ENCODE measurements around the gene TMEM167A.

The TMEM167A gene

GRCh38 chr5:83050723-83051340 is 26.4 kb downstream of the TMEM167A start:
- Histone ChIP-seq H3K4me3 (ENCODE audit: low read length) (no peak overlapping the region), H3K4me1 (ENCODE audit: control insufficient read depth, low read depth, low read length) (no peaks in the 10 kb centered on the region), H3K27ac (ENCODE audit: low read length) (no peak overlapping the region), H3K36me3 (ENCODE audit: control insufficient read depth, low read depth, low read length) (peaks cover 12% of the 10 kb centered on the region), H3K9ac (ENCODE audit: low read length) (no peak overlapping the region), H3K9me3 (ENCODE audit: control insufficient read depth, low read depth, low read length) (no peaks in the 10 kb centered on the region), H3K27me3 (ENCODE audit: control insufficient read depth, insufficient read depth, low read length) (no peaks in the 10 kb centered on the region)

GRCh38 chr5:83049370-83049885 is 27.8 kb downstream of the TMEM167A start:
- Histone ChIP-seq H3K4me1 (ENCODE audit: control insufficient read depth, low read depth, low read length) (no peaks in the 10 kb centered on the region), H3K27ac (ENCODE audit: low read length) (no peak overlapping the region), H3K27me3 (ENCODE audit: control insufficient read depth, insufficient read depth, low read length) (no peaks in the 10 kb centered on the region), H3K9me3 (ENCODE audit: control insufficient read depth, low read depth, low read length) (no peaks in the 10 kb centered on the region), H3K9ac (ENCODE audit: low read length) (no peak overlapping the region), H3K4me3 (ENCODE audit: low read length) (no peak overlapping the region), H3K36me3 (ENCODE audit: control insufficient read depth, low read depth, low read length) (peaks cover 10% of the 10 kb centered on the region)

GRCh38 chr5:83048811-83049210 is 28.4 kb downstream of the TMEM167A start:
- Histone ChIP-seq H3K9me3 (ENCODE audit: control insufficient read depth, low read depth, low read length) (no peaks in the 10 kb centered on the region), H3K4me3 (ENCODE audit: low read length) (no peak overlapping the region), H3K4me1 (ENCODE audit: control insufficient read depth, low read depth, low read length) (no peaks in the 10 kb centered on the region), H3K27me3 (ENCODE audit: control insufficient read depth, insufficient read depth, low read length) (no peaks in the 10 kb centered on the region), H3K27ac (ENCODE audit: low read length) (no peak overlapping the region), H3K36me3 (ENCODE audit: control insufficient read depth, low read depth, low read length) (peaks cover 10% of the 10 kb centered on the region), H3K9ac (ENCODE audit: low read length) (no peak overlapping the region)

- Histone ChIP-seq H3K36me3 (ENCODE audit: control insufficient read depth, low read depth, low read length) (peaks cover 6% of the 10 kb centered on the region), H3K4me3 (ENCODE audit: low read length) (no peak overlapping the region)
Measured at GRCh38 chr5:83048277-83048676, 28.9 kb downstream of the TMEM167A start.

GRCh38 chr5:83044926-83045325 is 32.3 kb downstream of the TMEM167A start:
- H3K27me3 ChIP-seq (ENCODE audit: control insufficient read depth, insufficient read depth, low read length) = no peaks in the 10 kb centered on the region
- H3K9ac ChIP-seq (ENCODE audit: low read length) = no peak overlapping the region
- no peak overlapping the region for H3K4me3 ChIP-seq (ENCODE audit: low read length)
- H3K27ac ChIP-seq (ENCODE audit: low read length) = no peak overlapping the region
- no peaks in the 10 kb centered on the region for H3K4me1 ChIP-seq (ENCODE audit: control insufficient read depth, low read depth, low read length)
- H3K36me3 ChIP-seq (ENCODE audit: control insufficient read depth, low read depth, low read length) = no peaks in the 10 kb centered on the region
- H3K9me3 ChIP-seq (ENCODE audit: control insufficient read depth, low read depth, low read length) = no peaks in the 10 kb centered on the region

More at GRCh38 chr5:83048277-83048676, 28.9 kb downstream of the TMEM167A start:
- no peak overlapping the region for H3K27ac ChIP-seq (ENCODE audit: low read length)
- no peaks in the 10 kb centered on the region for H3K27me3 ChIP-seq (ENCODE audit: control insufficient read depth, insufficient read depth, low read length)
- no peaks in the 10 kb centered on the region for H3K9me3 ChIP-seq (ENCODE audit: control insufficient read depth, low read depth, low read length)
- H3K4me1 ChIP-seq (ENCODE audit: control insufficient read depth, low read depth, low read length) = no peaks in the 10 kb centered on the region
- no peak overlapping the region for H3K9ac ChIP-seq (ENCODE audit: low read length)

- Histone ChIP-seq H3K4me3 (ENCODE audit: low read length) (no peak overlapping the region), H3K36me3 (ENCODE audit: control insufficient read depth, low read depth, low read length) (no peaks in the 10 kb centered on the region), H3K4me1 (ENCODE audit: control insufficient read depth, low read depth, low read length) (peaks cover under 1% of the 10 kb centered on the region), H3K27ac (ENCODE audit: low read length) (no peak overlapping the region), H3K27me3 (ENCODE audit: control insufficient read depth, insufficient read depth, low read length) (no peaks in the 10 kb centered on the region), H3K9me3 (ENCODE audit: control insufficient read depth, low read depth, low read length) (no peaks in the 10 kb centered on the region), H3K9ac (ENCODE audit: low read length) (no peak overlapping the region)
Measured at GRCh38 chr5:83042507-83042906, 34.7 kb downstream of the TMEM167A start.

GRCh38 chr5:83038924-83039323 is 38.3 kb downstream of the TMEM167A start:
- H3K4me3 ChIP-seq (ENCODE audit: low read length) = no peak overlapping the region
- no peak overlapping the region for H3K27ac ChIP-seq (ENCODE audit: low read length)
- H3K4me1 ChIP-seq (ENCODE audit: control insufficient read depth, low read depth, low read length) = peaks cover 27% of the 10 kb centered on the region
- H3K9me3 ChIP-seq (ENCODE audit: control insufficient read depth, low read depth, low read length) = no peaks in the 10 kb centered on the region
- H3K27me3 ChIP-seq (ENCODE audit: control insufficient read depth, insufficient read depth, low read length) = no peaks in the 10 kb centered on the region
- no peaks in the 10 kb centered on the region for H3K36me3 ChIP-seq (ENCODE audit: control insufficient read depth, low read depth, low read length)
- no peak overlapping the region for H3K9ac ChIP-seq (ENCODE audit: low read length)

GRCh38 chr5:83036991-83037575 is 40.1 kb downstream of the TMEM167A start:
- H3K4me1 ChIP-seq (ENCODE audit: control insufficient read depth, low read depth, low read length) = peaks cover 27% of the 10 kb centered on the region
- H3K9me3 ChIP-seq (ENCODE audit: control insufficient read depth, low read depth, low read length) = no peaks in the 10 kb centered on the region
- H3K27ac ChIP-seq (ENCODE audit: low read length) = no peak overlapping the region
- H3K4me3 ChIP-seq (ENCODE audit: low read length) = no peak overlapping the region
- no peak overlapping the region for H3K9ac ChIP-seq (ENCODE audit: low read length)
- H3K27me3 ChIP-seq (ENCODE audit: control insufficient read depth, insufficient read depth, low read length) = no peaks in the 10 kb centered on the region
- no peaks in the 10 kb centered on the region for H3K36me3 ChIP-seq (ENCODE audit: control insufficient read depth, low read depth, low read length)

- no peak overlapping the region for H3K27ac ChIP-seq (ENCODE audit: low read length)
- H3K9me3 ChIP-seq (ENCODE audit: control insufficient read depth, low read depth, low read length) = no peaks in the 10 kb centered on the region
- H3K4me1 ChIP-seq (ENCODE audit: control insufficient read depth, low read depth, low read length) = peaks cover 27% of the 10 kb centered on the region
- H3K36me3 ChIP-seq (ENCODE audit: control insufficient read depth, low read depth, low read length) = no peaks in the 10 kb centered on the region
- no peak overlapping the region for H3K4me3 ChIP-seq (ENCODE audit: low read length)
- H3K27me3 ChIP-seq (ENCODE audit: control insufficient read depth, insufficient read depth, low read length) = no peaks in the 10 kb centered on the region
- H3K9ac ChIP-seq (ENCODE audit: low read length) = no peak overlapping the region
Measured at GRCh38 chr5:83035373-83036100, 41.7 kb downstream of the TMEM167A start.

- no peak overlapping the region for H3K9ac ChIP-seq (ENCODE audit: low read length)
- no peak overlapping the region for H3K4me3 ChIP-seq (ENCODE audit: low read length)
- H3K9me3 ChIP-seq (ENCODE audit: control insufficient read depth, low read depth, low read length) = no peaks in the 10 kb centered on the region
- no peaks in the 10 kb centered on the region for H3K27me3 ChIP-seq (ENCODE audit: control insufficient read depth, insufficient read depth, low read length)
- H3K27ac ChIP-seq (ENCODE audit: low read length) = no peak overlapping the region
- peaks cover 27% of the 10 kb centered on the region for H3K4me1 ChIP-seq (ENCODE audit: control insufficient read depth, low read depth, low read length)
- H3K36me3 ChIP-seq (ENCODE audit: control insufficient read depth, low read depth, low read length) = no peaks in the 10 kb centered on the region
Measured at GRCh38 chr5:83034528-83035207, 42.5 kb downstream of the TMEM167A start.

GRCh38 chr5:83034036-83034435 is 43.2 kb downstream of the TMEM167A start:
- H3K9ac ChIP-seq (ENCODE audit: low read length) = no peak overlapping the region

More at GRCh38 chr5:83034036-83034435, 43.2 kb downstream of the TMEM167A start:
- no peak overlapping the region for H3K4me3 ChIP-seq (ENCODE audit: low read length)
- H3K27me3 ChIP-seq (ENCODE audit: control insufficient read depth, insufficient read depth, low read length) = no peaks in the 10 kb centered on the region
- H3K4me1 ChIP-seq (ENCODE audit: control insufficient read depth, low read depth, low read length) = peaks cover 27% of the 10 kb centered on the region
- H3K9me3 ChIP-seq (ENCODE audit: control insufficient read depth, low read depth, low read length) = no peaks in the 10 kb centered on the region
- no peaks in the 10 kb centered on the region for H3K36me3 ChIP-seq (ENCODE audit: control insufficient read depth, low read depth, low read length)
- H3K27ac ChIP-seq (ENCODE audit: low read length) = no peak overlapping the region
